ENCODE measurements around the gene CDH18.

DNA sequence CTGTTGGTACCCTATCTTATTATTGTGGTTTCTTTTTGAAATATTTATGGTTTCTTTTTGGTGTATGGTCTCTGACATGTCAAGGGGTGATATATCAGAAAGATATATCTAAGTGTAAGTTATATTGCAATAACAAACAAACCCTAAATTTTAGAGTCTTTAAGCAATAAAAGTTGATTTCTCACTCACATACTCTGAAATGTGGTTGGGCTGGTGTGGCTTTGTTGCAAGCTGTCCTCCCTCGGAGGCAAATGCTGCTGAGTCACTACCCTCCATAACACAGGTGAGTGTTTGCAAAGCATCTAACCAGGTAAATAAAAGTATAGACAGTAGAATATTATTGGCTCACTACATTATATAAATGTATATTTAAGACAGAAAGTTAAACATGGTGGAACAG lies 253.2 kb downstream of the CDH18 start:
- no peak for TF ChIP-seq POLR2A (IDR thresholded peaks at IDR 0.05; ENCODE audit: low read depth, low read length)
- TF ChIP-seq, protein P1, sequence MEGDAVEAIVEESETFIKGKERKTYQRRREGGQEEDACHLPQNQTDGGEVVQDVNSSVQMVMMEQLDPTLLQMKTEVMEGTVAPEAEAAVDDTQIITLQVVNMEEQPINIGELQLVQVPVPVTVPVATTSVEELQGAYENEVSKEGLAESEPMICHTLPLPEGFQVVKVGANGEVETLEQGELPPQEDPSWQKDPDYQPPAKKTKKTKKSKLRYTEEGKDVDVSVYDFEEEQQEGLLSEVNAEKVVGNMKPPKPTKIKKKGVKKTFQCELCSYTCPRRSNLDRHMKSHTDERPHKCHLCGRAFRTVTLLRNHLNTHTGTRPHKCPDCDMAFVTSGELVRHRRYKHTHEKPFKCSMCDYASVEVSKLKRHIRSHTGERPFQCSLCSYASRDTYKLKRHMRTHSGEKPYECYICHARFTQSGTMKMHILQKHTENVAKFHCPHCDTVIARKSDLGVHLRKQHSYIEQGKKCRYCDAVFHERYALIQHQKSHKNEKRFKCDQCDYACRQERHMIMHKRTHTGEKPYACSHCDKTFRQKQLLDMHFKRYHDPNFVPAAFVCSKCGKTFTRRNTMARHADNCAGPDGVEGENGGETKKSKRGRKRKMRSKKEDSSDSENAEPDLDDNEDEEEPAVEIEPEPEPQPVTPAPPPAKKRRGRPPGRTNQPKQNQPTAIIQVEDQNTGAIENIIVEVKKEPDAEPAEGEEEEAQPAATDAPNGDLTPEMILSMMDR (conservative IDR thresholded peaks at IDR 0.05; ENCODE audit: low read depth, low read length), result no peak
- TF ChIP-seq MAFK (IDR thresholded peaks at IDR 0.05; ENCODE audit: low read depth, low read length), result no peak
- no peak for TF ChIP-seq FOS (IDR thresholded peaks at IDR 0.05; ENCODE audit: low read depth, low read length)
- TF ChIP-seq RAD21 (IDR thresholded peaks at IDR 0.05; ENCODE audit: low read length), result no peak
- no peak for TF ChIP-seq BHLHE40 (IDR thresholded peaks at IDR 0.05; ENCODE audit: low read depth, low read length)
- no peak for TF ChIP-seq RFX5 (IDR thresholded peaks at IDR 0.05; ENCODE audit: low read depth, low read length)
- no peak for TF ChIP-seq RCOR1 (IDR thresholded peaks at IDR 0.05; ENCODE audit: insufficient replicate concordance, low read length)
- TF ChIP-seq, protein P2, sequence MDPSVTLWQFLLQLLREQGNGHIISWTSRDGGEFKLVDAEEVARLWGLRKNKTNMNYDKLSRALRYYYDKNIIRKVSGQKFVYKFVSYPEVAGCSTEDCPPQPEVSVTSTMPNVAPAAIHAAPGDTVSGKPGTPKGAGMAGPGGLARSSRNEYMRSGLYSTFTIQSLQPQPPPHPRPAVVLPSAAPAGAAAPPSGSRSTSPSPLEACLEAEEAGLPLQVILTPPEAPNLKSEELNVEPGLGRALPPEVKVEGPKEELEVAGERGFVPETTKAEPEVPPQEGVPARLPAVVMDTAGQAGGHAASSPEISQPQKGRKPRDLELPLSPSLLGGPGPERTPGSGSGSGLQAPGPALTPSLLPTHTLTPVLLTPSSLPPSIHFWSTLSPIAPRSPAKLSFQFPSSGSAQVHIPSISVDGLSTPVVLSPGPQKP (IDR thresholded peaks at IDR 0.05; ENCODE audit: borderline replicate concordance, low read depth, low read length), result no peak
- no peak for TF ChIP-seq MXI1 (IDR thresholded peaks at IDR 0.05; ENCODE audit: borderline replicate concordance, low read depth, low read length)
- no peak for TF ChIP-seq CEBPB (IDR thresholded peaks at IDR 0.05; ENCODE audit: low read depth, low read length)
